Measurements from ENCODE around the gene DDAH1.

DDAH1 gene

GRCh38 chr1:85397490-85398032 is 67.4 kb downstream of the DDAH1 start:
- DNase-seq (ENCODE audit: low read depth in 2 of 2, low spot score in 1 of 2), result no peak

- DNase-seq (ENCODE audit: low read depth in 2 of 2, low spot score in 1 of 2), result no peak
These were observed 68.8 kb downstream of the DDAH1 start for GRCh38 chr1:85396194-85396593.

DNA sequence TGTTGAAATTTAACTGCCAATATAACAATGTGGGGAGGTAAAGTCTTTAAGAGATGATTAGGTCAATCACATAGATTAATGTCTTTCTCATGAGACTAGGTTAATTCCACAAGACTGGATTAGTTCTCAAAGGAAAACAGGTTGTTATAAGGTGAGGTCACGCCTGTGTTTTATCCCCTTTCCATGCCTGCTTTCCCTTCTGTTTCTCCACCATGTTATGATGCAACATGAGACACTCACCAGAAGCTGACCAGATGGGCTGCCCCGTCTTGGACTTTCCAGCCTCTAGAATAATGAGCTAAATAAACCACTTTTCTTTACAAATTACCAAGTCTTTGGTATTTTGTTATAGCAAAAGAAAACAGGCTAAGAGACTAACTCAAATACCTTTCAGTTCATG is 70.8 kb downstream of the DDAH1 start:
- no peak for DNase-seq (ENCODE audit: low read depth in 2 of 2, low spot score in 1 of 2)

DNA sequence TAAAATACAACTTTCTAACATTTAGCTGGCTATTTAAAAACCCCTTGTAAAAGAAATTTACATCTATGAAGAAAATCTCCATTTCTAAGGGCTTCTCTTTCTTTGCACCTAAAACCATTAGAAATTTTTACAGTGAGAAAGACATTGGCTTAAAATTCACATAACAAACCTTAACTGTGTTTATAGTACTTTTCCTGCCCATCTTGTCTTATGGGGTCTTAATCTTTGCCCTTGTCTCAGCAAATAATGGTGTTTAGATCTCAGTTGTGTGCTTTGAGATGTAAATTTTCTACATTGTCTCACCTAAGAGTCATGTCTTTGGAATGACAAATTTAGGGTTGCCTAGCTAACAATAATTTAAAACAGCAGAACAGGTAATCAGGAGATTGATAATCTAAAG is 71.5 kb downstream of the DDAH1 start:
- DNase-seq (ENCODE audit: low read depth in 2 of 2, low spot score in 1 of 2), result no peak

GRCh38 chr1:85388416-85388815 is 76.5 kb downstream of the DDAH1 start:
- DNase-seq (ENCODE audit: low read depth in 2 of 2, low spot score in 1 of 2), result no peak

GRCh38 chr1:85387781-85388180 is 77.2 kb downstream of the DDAH1 start:
- no peak for DNase-seq (ENCODE audit: low read depth in 2 of 2, low spot score in 1 of 2)

GRCh38 chr1:85386068-85386722 is 78.8 kb downstream of the DDAH1 start:
- no peak for DNase-seq (ENCODE audit: low read depth in 2 of 2, low spot score in 1 of 2)

- no peak for DNase-seq (ENCODE audit: low read depth in 2 of 2, low spot score in 1 of 2)
These were observed 85.5 kb downstream of the DDAH1 start for GRCh38 chr1:85379203-85380136.

GRCh38 chr1:85378534-85378933 is 86.4 kb downstream of the DDAH1 start:
- no peak for DNase-seq (ENCODE audit: low read depth in 2 of 2, low spot score in 1 of 2)

DNA sequence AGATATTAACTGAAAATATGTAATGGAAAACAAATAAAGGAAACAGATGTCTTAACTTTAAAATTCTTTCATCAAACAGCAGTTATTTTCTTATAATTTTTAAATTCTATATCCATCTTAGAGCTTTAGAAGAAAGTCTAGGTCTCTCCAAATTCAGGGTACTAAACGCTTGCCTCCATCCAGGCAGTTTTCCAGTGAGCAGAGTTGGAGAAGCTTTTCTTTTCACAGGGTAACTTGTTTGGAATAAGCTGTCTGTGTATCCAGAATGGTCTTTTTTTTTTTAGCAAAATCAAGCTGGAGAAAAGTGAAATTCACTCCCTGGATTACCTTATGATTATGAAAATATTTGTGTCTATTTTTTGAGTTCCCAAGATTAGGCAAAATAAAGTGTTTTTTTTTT is 88.6 kb downstream of the DDAH1 start:
- DNase-seq (ENCODE audit: low read depth in 2 of 2, low spot score in 1 of 2), result no peak

DNA sequence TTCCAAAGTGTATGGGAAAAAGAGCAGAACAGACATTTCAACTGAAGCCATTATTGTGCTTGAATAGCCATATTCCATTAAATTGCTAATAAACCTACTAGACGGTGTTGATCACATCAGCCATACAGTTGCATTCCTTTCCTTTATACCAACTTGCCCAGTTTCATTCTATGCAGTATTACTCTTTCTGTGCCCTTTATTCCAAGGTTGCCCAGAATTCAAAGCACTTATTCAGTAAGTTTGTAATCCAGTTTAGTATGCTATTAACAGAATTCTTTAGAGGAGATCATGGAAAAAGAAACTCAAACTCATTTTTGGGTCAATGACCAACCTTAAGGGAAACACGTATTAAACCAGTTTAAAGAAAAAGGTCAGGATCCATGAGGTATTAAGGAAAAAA is 89.5 kb downstream of the DDAH1 start:
- DNase-seq (ENCODE audit: low read depth in 2 of 2, low spot score in 1 of 2), result no peak

DNA sequence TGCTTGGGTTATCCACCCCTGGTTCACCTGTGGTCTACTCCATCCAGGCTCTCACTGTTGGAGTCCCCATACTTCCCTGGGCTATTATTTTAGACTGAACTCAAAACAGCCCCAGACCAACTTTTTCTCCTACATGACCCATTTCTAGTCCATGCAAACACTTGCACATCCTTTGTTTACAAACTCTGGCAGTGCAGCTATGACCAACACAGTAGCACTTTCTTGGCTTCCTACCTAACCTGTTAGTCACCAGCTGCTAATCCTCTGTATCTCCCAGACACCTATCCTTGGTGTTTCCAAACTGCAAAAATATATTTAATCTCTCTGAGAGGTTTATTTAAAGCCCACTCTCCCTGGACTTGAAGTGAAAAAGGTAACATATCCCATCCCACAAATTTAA is 90.8 kb downstream of the DDAH1 start:
- no peak for DNase-seq (ENCODE audit: low read depth in 2 of 2, low spot score in 1 of 2)

DNA sequence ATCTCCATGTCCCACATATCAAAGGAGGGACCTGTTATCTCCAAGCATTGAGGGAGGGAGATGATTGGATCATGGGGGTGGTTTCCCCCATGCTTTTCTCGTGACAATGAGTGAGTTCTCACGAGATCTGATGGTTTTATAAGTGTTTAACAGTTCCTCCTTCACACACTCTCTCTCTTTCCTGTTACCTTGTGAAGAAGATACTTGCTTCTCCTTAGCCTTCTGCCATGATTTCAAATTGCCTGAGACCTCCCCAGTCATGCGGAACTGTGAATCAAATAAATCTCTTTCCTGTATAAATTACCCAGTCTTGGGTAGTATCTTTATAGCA is 91.6 kb downstream of the DDAH1 start:
- DNase-seq (ENCODE audit: low read depth in 2 of 2, low spot score in 1 of 2), result no peak

- no peak for DNase-seq (ENCODE audit: low read depth in 2 of 2, low spot score in 1 of 2)
These were observed 92.1 kb downstream of the DDAH1 start for GRCh38 chr1:85372683-85373377.

- no peak for DNase-seq (ENCODE audit: low read depth in 2 of 2, low spot score in 1 of 2)
These were observed 93.9 kb downstream of the DDAH1 start for GRCh38 chr1:85371021-85371420.

DNA sequence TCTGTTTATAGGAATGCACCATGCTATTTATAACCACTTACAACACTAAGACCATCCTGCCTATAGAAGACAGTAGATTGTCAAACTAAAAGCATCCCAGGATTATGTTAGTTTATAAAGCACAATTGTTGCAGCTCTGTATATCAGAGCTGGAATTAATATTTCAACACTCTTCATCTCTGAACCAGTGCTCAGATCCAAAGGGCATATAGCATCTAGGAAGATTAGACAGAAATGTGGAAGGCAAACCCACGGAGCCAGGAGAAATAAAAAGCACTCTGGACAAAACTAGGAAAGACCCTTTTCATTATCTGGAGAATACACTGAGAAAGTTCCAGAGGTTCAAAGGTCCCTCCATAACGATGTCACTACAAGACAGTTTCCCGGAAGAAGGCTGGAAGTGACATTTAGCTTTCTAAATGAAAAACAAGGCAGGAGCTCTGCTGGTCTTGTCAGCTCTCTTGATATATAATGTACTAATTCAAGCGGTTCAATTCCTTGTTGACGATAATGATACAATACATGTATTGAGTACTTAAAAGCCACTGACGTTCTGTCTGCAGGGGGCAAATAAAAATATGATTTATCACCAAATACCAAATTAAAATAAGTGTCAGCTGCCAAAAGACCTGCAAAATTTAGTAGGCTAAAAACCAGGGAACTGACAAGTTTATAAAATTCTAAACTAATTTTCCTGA is 96.7 kb downstream of the DDAH1 start:
- no peak for DNase-seq (ENCODE audit: low read depth in 2 of 2, low spot score in 1 of 2)

GRCh38 chr1:85366391-85367170 is 98.4 kb downstream of the DDAH1 start:
- DNase-seq (ENCODE audit: low read depth in 2 of 2, low spot score in 1 of 2), result no peak

DNA sequence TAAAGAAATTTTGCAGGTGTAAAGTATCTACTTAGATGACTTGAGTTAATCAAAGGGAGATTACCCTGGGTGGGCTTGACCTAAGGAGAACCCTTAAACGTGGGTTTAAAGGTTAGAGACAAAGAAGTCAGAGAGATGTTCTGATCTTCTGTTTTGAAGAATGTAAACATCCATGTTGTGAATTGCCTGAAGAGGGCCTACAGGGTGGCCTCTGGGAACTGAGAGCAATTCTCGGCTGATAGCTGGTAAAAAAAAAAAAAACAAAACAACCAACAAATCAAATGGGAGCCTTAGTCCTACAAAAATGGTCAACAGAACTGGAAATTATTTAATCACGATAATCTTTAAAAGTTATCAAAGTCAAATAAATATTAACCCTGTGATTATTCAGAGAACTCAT is 99.1 kb downstream of the DDAH1 start:
- DNase-seq (ENCODE audit: low read depth in 2 of 2, low spot score in 1 of 2), result no peak

- no peak for DNase-seq (ENCODE audit: low read depth in 2 of 2, low spot score in 1 of 2)
These were observed 101.4 kb downstream of the DDAH1 start for GRCh38 chr1:85363521-85363920.

DNA sequence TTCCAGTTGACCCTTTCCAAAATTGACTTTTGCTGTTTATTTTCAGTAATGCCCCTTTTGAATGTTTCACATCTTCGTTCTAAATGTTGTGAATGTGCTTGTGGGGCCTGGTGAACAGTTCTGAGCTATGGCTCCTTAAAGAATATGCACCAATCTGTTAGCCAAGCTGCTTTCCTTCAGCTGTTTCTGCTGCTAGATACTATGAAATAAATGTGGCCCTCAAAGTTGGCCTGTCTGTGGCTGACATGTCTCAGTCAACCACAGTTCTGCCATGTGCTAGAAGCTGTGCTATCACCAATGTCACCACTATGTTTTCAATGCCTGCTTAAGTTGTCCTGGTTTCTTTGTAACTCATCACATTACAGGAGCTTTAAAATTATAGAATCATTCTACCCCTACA is 101.9 kb downstream of the DDAH1 start:
- DNase-seq (ENCODE audit: low read depth in 2 of 2, low spot score in 1 of 2), result no peak

Data from stimulated activated CD8-positive, alpha-beta memory T cell treated with anti-CD3 and anti-CD28 coated beads, Interleukin-4, amount 100 ng/mL, for 1 hour (primary cell).